GM23338 (cell line): ENCODE measurements around the gene FARP1.

Experiments used
- CREB1 ChIP-seq: fragments of 250-450 bp; sonication (Bioruptor Pico); IDR thresholded peaks from 2 replicates; pipeline ENCODE4 v1.5.0; 2020; ENCODE audit warnings: low read depth, mild to moderate bottlenecking, moderate library complexity
- EZH2 ChIP-seq: fragments of 200-600 bp; sonication (generic); IDR thresholded peaks from one replicate; pipeline ENCODE4 v1.8.0; 2017; ENCODE audit warnings: antibody characterized with exemption, mild to moderate bottlenecking, low read depth; ENCODE audit not compliant: unreplicated experiment
- POLR2AphosphoS5 ChIP-seq: IDR thresholded peaks from 2 replicates; pipeline ENCODE4 v1.6.1; 2016; ENCODE audit warnings: antibody characterized with exemption, low read depth
- TF ChIP-seq, protein P1 (sequence below), 2 experiments: fragments of 200-600 bp in 1 of 2; sonication (generic) in 1 of 2; conservative IDR thresholded peaks; 2 replicates each; pipeline versions ENCODE4 v1.5.1 to v1.6.1; 2016 to 2017; ENCODE audit warnings: antibody characterized with exemption in 2 of 2, low read depth in 2 of 2, mild to moderate bottlenecking in 2 of 2, moderate library complexity in 1 of 2
- TF ChIP-seq, protein P2 (sequence below): IDR thresholded peaks from one replicate; pipeline ENCODE4 v1.6.1; 2018; ENCODE audit warnings: antibody characterized with exemption; ENCODE audit not compliant: unreplicated experiment

DNA sequence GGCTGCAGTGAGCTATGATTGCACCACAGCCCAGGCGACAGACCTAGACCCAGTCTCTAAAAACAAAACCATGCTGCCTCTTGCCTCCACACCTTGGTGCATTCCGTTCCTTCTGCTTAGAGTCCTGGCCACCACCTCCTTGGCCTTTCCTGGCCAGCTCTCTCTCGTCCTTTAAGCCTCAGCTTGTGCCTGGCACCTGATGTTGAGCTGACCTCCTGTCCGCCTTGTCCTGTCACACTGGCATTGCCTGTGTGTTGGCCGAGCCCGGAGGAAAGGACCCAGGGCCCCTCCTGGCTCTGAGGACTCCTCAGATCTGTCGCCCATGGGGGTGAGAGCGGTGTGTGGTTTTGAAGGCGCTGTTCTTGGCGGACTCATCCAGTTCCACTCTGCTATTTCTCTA lies 290.8 kb downstream of the FARP1 start:
- TF ChIP-seq, protein P1, sequence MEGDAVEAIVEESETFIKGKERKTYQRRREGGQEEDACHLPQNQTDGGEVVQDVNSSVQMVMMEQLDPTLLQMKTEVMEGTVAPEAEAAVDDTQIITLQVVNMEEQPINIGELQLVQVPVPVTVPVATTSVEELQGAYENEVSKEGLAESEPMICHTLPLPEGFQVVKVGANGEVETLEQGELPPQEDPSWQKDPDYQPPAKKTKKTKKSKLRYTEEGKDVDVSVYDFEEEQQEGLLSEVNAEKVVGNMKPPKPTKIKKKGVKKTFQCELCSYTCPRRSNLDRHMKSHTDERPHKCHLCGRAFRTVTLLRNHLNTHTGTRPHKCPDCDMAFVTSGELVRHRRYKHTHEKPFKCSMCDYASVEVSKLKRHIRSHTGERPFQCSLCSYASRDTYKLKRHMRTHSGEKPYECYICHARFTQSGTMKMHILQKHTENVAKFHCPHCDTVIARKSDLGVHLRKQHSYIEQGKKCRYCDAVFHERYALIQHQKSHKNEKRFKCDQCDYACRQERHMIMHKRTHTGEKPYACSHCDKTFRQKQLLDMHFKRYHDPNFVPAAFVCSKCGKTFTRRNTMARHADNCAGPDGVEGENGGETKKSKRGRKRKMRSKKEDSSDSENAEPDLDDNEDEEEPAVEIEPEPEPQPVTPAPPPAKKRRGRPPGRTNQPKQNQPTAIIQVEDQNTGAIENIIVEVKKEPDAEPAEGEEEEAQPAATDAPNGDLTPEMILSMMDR (conservative IDR thresholded peaks at IDR 0.05; ENCODE audit: low read depth in 2 of 2), result no peak
- no peak for TF ChIP-seq EZH2
- TF ChIP-seq, protein P2, sequence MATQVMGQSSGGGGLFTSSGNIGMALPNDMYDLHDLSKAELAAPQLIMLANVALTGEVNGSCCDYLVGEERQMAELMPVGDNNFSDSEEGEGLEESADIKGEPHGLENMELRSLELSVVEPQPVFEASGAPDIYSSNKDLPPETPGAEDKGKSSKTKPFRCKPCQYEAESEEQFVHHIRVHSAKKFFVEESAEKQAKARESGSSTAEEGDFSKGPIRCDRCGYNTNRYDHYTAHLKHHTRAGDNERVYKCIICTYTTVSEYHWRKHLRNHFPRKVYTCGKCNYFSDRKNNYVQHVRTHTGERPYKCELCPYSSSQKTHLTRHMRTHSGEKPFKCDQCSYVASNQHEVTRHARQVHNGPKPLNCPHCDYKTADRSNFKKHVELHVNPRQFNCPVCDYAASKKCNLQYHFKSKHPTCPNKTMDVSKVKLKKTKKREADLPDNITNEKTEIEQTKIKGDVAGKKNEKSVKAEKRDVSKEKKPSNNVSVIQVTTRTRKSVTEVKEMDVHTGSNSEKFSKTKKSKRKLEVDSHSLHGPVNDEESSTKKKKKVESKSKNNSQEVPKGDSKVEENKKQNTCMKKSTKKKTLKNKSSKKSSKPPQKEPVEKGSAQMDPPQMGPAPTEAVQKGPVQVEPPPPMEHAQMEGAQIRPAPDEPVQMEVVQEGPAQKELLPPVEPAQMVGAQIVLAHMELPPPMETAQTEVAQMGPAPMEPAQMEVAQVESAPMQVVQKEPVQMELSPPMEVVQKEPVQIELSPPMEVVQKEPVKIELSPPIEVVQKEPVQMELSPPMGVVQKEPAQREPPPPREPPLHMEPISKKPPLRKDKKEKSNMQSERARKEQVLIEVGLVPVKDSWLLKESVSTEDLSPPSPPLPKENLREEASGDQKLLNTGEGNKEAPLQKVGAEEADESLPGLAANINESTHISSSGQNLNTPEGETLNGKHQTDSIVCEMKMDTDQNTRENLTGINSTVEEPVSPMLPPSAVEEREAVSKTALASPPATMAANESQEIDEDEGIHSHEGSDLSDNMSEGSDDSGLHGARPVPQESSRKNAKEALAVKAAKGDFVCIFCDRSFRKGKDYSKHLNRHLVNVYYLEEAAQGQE, result no peak
- TF ChIP-seq POLR2AphosphoS5, result no peak
- TF ChIP-seq CREB1 (CRISPR knock-in tag), result no peak
